HepG2 (cell line): ENCODE data around the gene DMKN. TPM values are rescaled to one million over a fixed set of nuclear protein-coding genes. Genes with fewer than 3 reads are reported as not detected.

Source experiments
- ATAC-seq: fragments of 200-7000 bp; cut with Tn5 transposase; 3 replicates; pipeline ENCODE4 v1.9.1; 2020; ENCODE audit warnings: mild to moderate bottlenecking, moderate library complexity
- BruUV-seq: library from RNA; stranded (reverse); fragments of 400-500 nt; replicated peaks from 2 replicates; lab custom pipeline; 2021; lab: Mats Ljungman, UMichigan
- CTCF ChIA-PET: fragments of 300-600 bp; formaldehyde crosslinking; extraction: SDS; loops from one replicate; lab custom pipeline; 2021; ENCODE audit warnings: low total read pairs, inconsistent platforms, low intra/inter-chr PET ratio; lab: Yijun Ruan, JAX
- POLR2A ChIA-PET: fragments of 350-600 bp; sonication (Branson Sonifier 250); formaldehyde crosslinking; loops from one replicate; lab custom pipeline; 2020; ENCODE audit warnings: antibody characterized with exemption, inconsistent platforms; lab: Yijun Ruan, JAX
- DNase-seq: peaks from one replicate; pipeline ENCODE4 v3.0.0-alpha.2; 2015; ENCODE audit warnings: low spot score
- FAIRE-seq: peaks from 3 replicates; lab custom pipeline; 2011; peaks lifted over from hg19 to GRCh38; lab: Jason Lieb, UNC
- H2AFZ ChIP-seq: one replicate; pipeline ENCODE4 v1.6.1; 2011; ENCODE audit warnings: low read length, inconsistent platforms
- H3K27ac ChIP-seq: fragments of 300-600 bp; 3 replicates; pipeline ENCODE4 v1.8.0; 2011; ENCODE audit warnings: mixed run types, mild to moderate bottlenecking, mixed read lengths, low read length, inconsistent platforms; ENCODE audit not compliant: insufficient read depth; ENCODE audit errors: extremely low read length
- H3K27me3 ChIP-seq, 2 experiments: fragments of 200-600 bp in 1 of 2; 2 replicates in 1 of 2; 3 replicates in 1 of 2; pipeline versions ENCODE4 v1.6.0 to v1.8.0; 2011; ENCODE audit warnings: low read length in 2 of 2, mild to moderate bottlenecking in 2 of 2, moderate library complexity in 2 of 2, inconsistent platforms in 1 of 2; ENCODE audit not compliant: insufficient read depth in 2 of 2, control insufficient read depth in 1 of 2
- H3K36me3 ChIP-seq, 2 experiments: fragments of 200-600 bp in 1 of 2; replicated peaks in 1 of 2; 2 replicates in 1 of 2; 3 replicates in 1 of 2; pipeline versions ENCODE4 v1.5.1 to v1.8.0; 2011; ENCODE audit warnings: low read length in 2 of 2, inconsistent platforms in 1 of 2; ENCODE audit not compliant: insufficient read depth in 2 of 2, control insufficient read depth in 1 of 2
- H3K4me1 ChIP-seq: 2 replicates; pipeline ENCODE4 v1.5.1; 2012; ENCODE audit warnings: low read length, inconsistent platforms; ENCODE audit not compliant: insufficient read depth
- H3K4me2 ChIP-seq: 2 replicates; pipeline ENCODE4 v1.6.0; 2011; ENCODE audit warnings: low read depth, low read length, inconsistent platforms
- H3K4me3 ChIP-seq, 3 experiments: fragments of 200-600 bp in 1 of 3; sonication (generic), shearing (Covaris generic) in 1 of 3; replicated peaks in 1 of 3; 2 replicates each; pipeline ENCODE4 v1.5.1; 2011 to 2016; ENCODE audit warnings: low read length in 3 of 3, inconsistent platforms in 2 of 3, low read depth in 2 of 3, mild to moderate bottlenecking in 2 of 3, control low read depth in 1 of 3, mixed read lengths in 1 of 3; ENCODE audit not compliant: insufficient read depth in 1 of 3
- H3K79me2 ChIP-seq: one replicate; pipeline ENCODE4 v1.6.1; 2011; ENCODE audit warnings: low read length, inconsistent platforms; ENCODE audit not compliant: insufficient read depth
- H3K9ac ChIP-seq: 2 replicates; pipeline ENCODE4 v1.6.0; 2011; ENCODE audit warnings: mild to moderate bottlenecking, low read depth, low read length, inconsistent platforms; ENCODE audit not compliant: insufficient read depth
- H3K9me3 ChIP-seq: 2 replicates; pipeline ENCODE4 v1.5.1; 2012; ENCODE audit warnings: mild to moderate bottlenecking, low read length
- H4K20me1 ChIP-seq: 2 replicates; pipeline ENCODE4 v1.6.0; 2011; ENCODE audit warnings: inconsistent platforms, mild to moderate bottlenecking, low read length, moderate library complexity; ENCODE audit not compliant: insufficient read depth
- CBX5 ChIP-seq: sonication (generic); formaldehyde crosslinking; IDR thresholded peaks from 2 replicates; pipeline ENCODE4 v1.4.0; 2020; ENCODE audit warnings: missing genetic modification reagents, borderline replicate concordance
- CTCF ChIP-seq: sonication (generic); formaldehyde crosslinking; IDR thresholded peaks from 2 replicates; pipeline ENCODE4 v1.5.0; 2020; ENCODE audit warnings: mild to moderate bottlenecking, missing genetic modification reagents, moderate library complexity
- E2F2 ChIP-seq: sonication (generic); formaldehyde crosslinking; IDR thresholded peaks from 2 replicates; pipeline ENCODE4 v1.4.0; 2020; ENCODE audit warnings: missing genetic modification reagents, borderline replicate concordance
- IKZF5 ChIP-seq: IDR thresholded peaks from 2 replicates; pipeline ENCODE4 v1.6.1; 2018; ENCODE audit warnings: missing genetic modification reagents, mild to moderate bottlenecking, missing compliant biosample characterization
- MLLT10 ChIP-seq: sonication (generic); formaldehyde crosslinking; IDR thresholded peaks from 2 replicates; pipeline ENCODE4 v1.4.0; 2020; ENCODE audit warnings: missing genetic modification reagents
- RBM22 ChIP-seq: fragments of 200-400 bp; formaldehyde crosslinking; optimal IDR thresholded peaks from 2 replicates; pipeline ENCODE3; 2017; ENCODE audit warnings: mild to moderate bottlenecking, low read length, moderate library complexity
- RFXAP ChIP-seq: sonication (generic); formaldehyde crosslinking; IDR thresholded peaks from 2 replicates; pipeline ENCODE4 v1.4.0; 2020; ENCODE audit warnings: missing genetic modification reagents, borderline replicate concordance
- ZBTB26 ChIP-seq: IDR thresholded peaks from 2 replicates; pipeline ENCODE4 v1.6.1; 2016; ENCODE audit warnings: missing compliant biosample characterization, missing genetic modification reagents, borderline replicate concordance
- ZFP36L2 ChIP-seq: sonication (generic); formaldehyde crosslinking; IDR thresholded peaks from 2 replicates; pipeline ENCODE4 v1.4.0; 2020; ENCODE audit warnings: missing genetic modification reagents
- WGBS: methylation state at CpG from one replicate; pipeline ENCODE4 v1.1.6; 2017; ENCODE audit warnings: low lambda C conversion rate; 5-methylcytosine and 5-hydroxymethylcytosine counted together
- in situ Hi-C: cut with HindIII; loops from 2 replicates; pipeline ENCODE4 v1.10.0; 2017; ENCODE audit warnings: low pct_unique_long_range_greater_than_20kb; ENCODE audit not compliant: extremely low pct_ligation_motif_present
- intact Hi-C: fragments of 100-400 bp; cut with micrococcal nuclease; formaldehyde crosslinking; loops from one replicate; pipeline ENCODE4 v1.10.0; 2022; ENCODE audit not compliant: unreplicated experiment
- polyA plus RNA-seq, 8 experiments: library from polyadenylated mRNA; depleted of rRNA in 3 of 8; stranded (reverse) in 7 of 8; unstranded in 1 of 8; fragments of >200 nt; fragmentation: Illumina TruSeq in 4 of 8; extraction: Trizol in 4 of 8; gene quantifications; 2 replicates each; pipeline versions ENCODE4 v1.2.1 to v1.2.3, GENCODE V29; 2011 to 2016; ENCODE audit warnings: low read depth in 4 of 8, missing spikeins in 1 of 8, mixed read lengths in 1 of 8; ENCODE audit not compliant: insufficient read depth in 1 of 8
- total RNA-seq, 5 experiments: library from RNA; depleted of rRNA; stranded (reverse); fragments of >200 nt; fragmentation: Illumina TruSeq; extraction: Trizol; gene quantifications; 2 replicates each; pipeline ENCODE4 v1.2.3, GENCODE V29; 2016; ENCODE audit warnings: low read depth in 1 of 5

DMKN gene
- total and polyA plus RNA-seq, 2 of the 13 experiments (the other 11 are each of a cell fraction or from before 2014, with no cell fraction given), result 50.8 to 57.1 TPM

- FAIRE-seq, result no peak
- ATAC-seq, result no peak
- H3K27ac ChIP-seq, result no peak overlapping the region
- intact Hi-C loops (loop anchor here (10.0 kb wide), 1 partner anchor 253 kb away; the partner anchor contains the start of gene LSR), in situ Hi-C loops (no loop called here)
- H4K20me1 ChIP-seq, result no peaks in the 10 kb centered on the region
- H2AFZ ChIP-seq, result no peak overlapping the region
- H3K79me2 ChIP-seq, result no peaks in the 10 kb centered on the region
- H3K36me3 ChIP-seq, result peaks cover 0 to 10% of the 10 kb centered on the region in 2 experiments; a peak in 2 of 5 replicates
- H3K9ac ChIP-seq, result no peak overlapping the region
- TF ChIP-seq CTCF (CRISPR knock-in tag), result 0 out of 2 replicates have a peak, but pooled peaks have one; percentile 9
- TF ChIP-seq RBM22, result no peak
- no peaks in the 10 kb centered on the region for H3K27me3 ChIP-seq
- H3K4me1 ChIP-seq, result peaks cover 15% of the 10 kb centered on the region
- H3K4me3 ChIP-seq, result no peak overlapping the region
- 89% methylated on average over 14 of the region's 14 CpGs for WGBS
- H3K9me3 ChIP-seq, result no peaks in the 10 kb centered on the region
- no TSS peak for BruUV-seq
- DNase-seq, result no peak
- H3K4me2 ChIP-seq, result no peak overlapping the region
- CTCF ChIA-PET, result no interaction called here
- POLR2A ChIA-PET, result interaction anchor here (1.6 kb wide), 1 partner anchor 11 kb away, joined by 3 read pairs; no protein-coding TSS in a partner anchor
These were observed 16.0 kb downstream of the DMKN start for GRCh38 chr19:35497406-35497805.

- peak; percentile 50 for FAIRE-seq
- H4K20me1 ChIP-seq, result no peaks in the 10 kb centered on the region
- 0 out of 5 replicates have a peak, but pooled peaks cover 0 to 8% of the 10 kb centered on the region in 2 experiments for H3K36me3 ChIP-seq
- no TSS peak for BruUV-seq
- peak overlapping the region; percentile 61 for H3K9ac ChIP-seq
- H3K4me2 ChIP-seq, result peak overlapping the region; percentile 95
- H3K9me3 ChIP-seq, result no peaks in the 10 kb centered on the region
- H3K4me1 ChIP-seq, result peaks cover 15% of the 10 kb centered on the region
- POLR2A ChIA-PET, result interaction anchor here (0.9 to 1.1 kb wide), 4 partner anchors 9 to 142 kb away, joined by 3 to 5 read pairs (median 3); no protein-coding TSS in a partner anchor
- no peaks in the 10 kb centered on the region for H3K27me3 ChIP-seq
- CTCF ChIA-PET, result interaction anchor here (1.2 to 2.6 kb wide), 2 partner anchors 75 to 143 kb away, joined by 5 to 30 read pairs; no protein-coding TSS in a partner anchor
- ATAC-seq, result peak; percentile 93
- DNase-seq, result peak; percentile 54
- intact Hi-C loops, result loop anchor here (1.0 to 10.0 kb wide), 2 partner anchors 143 to 251 kb away; partner anchors contain the start of gene LSR
- H3K4me3 ChIP-seq, result peak overlapping the region; percentile 25 to 66 (median 44); a peak in 4 of 6 replicates
- H2AFZ ChIP-seq, result no peak overlapping the region
- no peak overlapping the region for H3K27ac ChIP-seq
- in situ Hi-C loops, result no loop called here
- 30% methylated on average over 6 of the region's 30 CpGs for WGBS
- no peaks in the 10 kb centered on the region for H3K79me2 ChIP-seq
- TF ChIP-seq CBX5 (CRISPR knock-in tag) (0 out of 2 replicates have a peak, but pooled peaks have one; percentile 32), RFXAP (peak; percentile 49; the same call in 1 of the 2 replicates), IKZF5 (CRISPR knock-in tag) (no peak; the same call in 1 of the 2 replicates), MLLT10 (CRISPR knock-in tag) (no peak), ZBTB26 (CRISPR knock-in tag) (no peak), E2F2 (CRISPR knock-in tag) (no peak), ZFP36L2 (no peak)
These were observed 18.1 kb downstream of the DMKN start for GRCh38 chr19:35495107-35496064.
